CD4-positive, alpha-beta T cell treated with Interleukin-4 for 1 hour (primary cell): ENCODE results near the gene PRPF38B.

Experiments used
- DNase-seq, 2 donors: peaks; one replicate each; pipeline ENCODE4 v3.0.0-alpha.2; 2020 to 2022

Gene PRPF38B

GRCh38 chr1:108719656-108720435 lies 27.7 kb downstream of the PRPF38B start:
- no peak for DNase-seq

GRCh38 chr1:108722292-108722691 lies 30.2 kb downstream of the PRPF38B start:
- DNase-seq, result no peak

- no peak for DNase-seq
Measured at GRCh38 chr1:108725906-108726305, 33.8 kb downstream of the PRPF38B start.

- DNase-seq, result no peak
Measured at GRCh38 chr1:108728327-108728923, 36.3 kb downstream of the PRPF38B start.

GRCh38 chr1:108729481-108729880 lies 37.4 kb downstream of the PRPF38B start:
- no peak for DNase-seq

- DNase-seq, result no peak
Measured at GRCh38 chr1:108732398-108732797, 40.3 kb downstream of the PRPF38B start.

- no peak for DNase-seq
Measured at GRCh38 chr1:108734171-108734865, 42.2 kb downstream of the PRPF38B start.

- DNase-seq, result no peak
Measured at GRCh38 chr1:108742253-108742652, 50.1 kb downstream of the PRPF38B start.

GRCh38 chr1:108745980-108746381 lies 53.9 kb downstream of the PRPF38B start:
- no peak for DNase-seq

- peak; percentile 99 for DNase-seq
Measured at GRCh38 chr1:108746382-108747170, 54.5 kb downstream of the PRPF38B start, which contains the start of gene STXBP3. Gene STXBP3 (plus strand): TSS chr1:108746674. CDS start chr1:108746738, 64 bp downstream.

GRCh38 chr1:108747171-108747850 lies 55.2 kb downstream of the PRPF38B start:
- DNase-seq, result peak; percentile 59 to 65

GRCh38 chr1:108747898-108748297 lies 55.8 kb downstream of the PRPF38B start:
- no peak for DNase-seq

GRCh38 chr1:108749081-108749480 lies 57.0 kb downstream of the PRPF38B start:
- DNase-seq, result no peak

- no peak for DNase-seq
Measured at GRCh38 chr1:108750476-108751181, 58.5 kb downstream of the PRPF38B start.
